CD4-positive, alpha-beta memory T cell (primary cell): ENCODE measurements around the gene EHD1. TPM values are rescaled to one million over a fixed set of nuclear protein-coding genes. Genes with fewer than 3 reads are reported as not detected.
A peak's percentile ranks its signal among the peaks of the same experiment; 100 is the strongest.

ENCODE experiments used
- CTCF ChIA-PET: fragments of 350-600 bp; sonication (Branson Sonifier 250); formaldehyde crosslinking; loops from one replicate; lab custom pipeline; 2021; ENCODE audit warnings: inconsistent platforms; ENCODE audit not compliant: partially characterized antibody; lab: Charles Lee
- POLR2A ChIA-PET: fragments of 350-600 bp; sonication (Branson Sonifier 250); formaldehyde crosslinking; loops from one replicate; lab custom pipeline; 2021; ENCODE audit not compliant: partially characterized antibody; lab: Charles Lee
- DNase-seq, 5 donors: peaks; one replicate each; pipeline versions ENCODE4 v3.0.0 to v3.0.0-alpha.2; 2020 to 2022; ENCODE audit warnings: mixed read lengths in 1 of 5
- H3K27ac ChIP-seq: one replicate; pipeline ENCODE4 v1.7.0; 2013; ENCODE audit warnings: low read depth, low read length
- H3K27me3 ChIP-seq: 2 replicates; pipeline ENCODE4 v1.7.0; 2013; ENCODE audit warnings: mild to moderate bottlenecking, low read length, moderate library complexity; ENCODE audit not compliant: insufficient read depth
- H3K36me3 ChIP-seq: 2 replicates; pipeline ENCODE4 v1.7.0; 2013; ENCODE audit warnings: mild to moderate bottlenecking, low read length, moderate library complexity; ENCODE audit not compliant: insufficient read depth
- H3K4me1 ChIP-seq: 2 replicates; pipeline ENCODE4 v1.7.0; 2013; ENCODE audit warnings: mild to moderate bottlenecking, low read length, moderate library complexity; ENCODE audit not compliant: insufficient read depth
- H3K4me3 ChIP-seq, 2 donors: one replicate each; pipeline ENCODE4 v1.7.0; 2013; ENCODE audit warnings: low read length in 2 of 2, mild to moderate bottlenecking in 1 of 2
- H3K9me3 ChIP-seq, 2 donors: one replicate each; pipeline ENCODE4 v1.7.0; 2013; ENCODE audit warnings: low read length in 2 of 2, control low read depth in 1 of 2; ENCODE audit not compliant: control insufficient read depth in 1 of 2
- H3K27ac Mint-ChIP-seq, 7 donors: one replicate each; pipeline ENCODE4 v1.8.0; 2020 to 2021; ENCODE audit warnings: mixed read lengths in 7 of 7, mild to moderate bottlenecking in 6 of 7, inconsistent platforms in 3 of 7, moderate library complexity in 3 of 7
- H3K27me3 Mint-ChIP-seq, 2 donors: one replicate each; pipeline ENCODE4 v1.8.0; 2020 to 2021; ENCODE audit warnings: mixed read lengths in 2 of 2
- H3K36me3 Mint-ChIP-seq, 2 donors: one replicate each; pipeline ENCODE4 v1.8.0; 2020 to 2021; ENCODE audit warnings: mixed read lengths in 2 of 2, inconsistent platforms in 1 of 2, mild to moderate bottlenecking in 1 of 2
- H3K4me1 Mint-ChIP-seq, 4 donors: one replicate each; pipeline ENCODE4 v1.8.0; 2020 to 2021; ENCODE audit warnings: mixed read lengths in 4 of 4, mild to moderate bottlenecking in 1 of 4
- H3K4me3 Mint-ChIP-seq, 8 donors: one replicate each; pipeline ENCODE4 v1.8.0; 2020 to 2021; ENCODE audit warnings: mixed read lengths in 8 of 8, mild to moderate bottlenecking in 7 of 8, moderate library complexity in 6 of 8, inconsistent platforms in 3 of 8
- H3K9me3 Mint-ChIP-seq, 8 donors: one replicate each; pipeline ENCODE4 v1.8.0; 2020 to 2021; ENCODE audit warnings: mixed read lengths in 8 of 8, mild to moderate bottlenecking in 5 of 8, inconsistent platforms in 3 of 8, moderate library complexity in 1 of 8
- intact Hi-C: fragments of 100-400 bp; cut with micrococcal nuclease; formaldehyde crosslinking; loops from one replicate; pipeline ENCODE4 v1.15.1; 2023
- polyA plus RNA-seq, 2 donors: library from polyadenylated mRNA; unstranded; fragments of 300-500 nt; fragmentation: Illumina TruSeq; gene quantifications; one replicate each; pipeline ENCODE4 v1.2.3, GENCODE V29; 2021
- total RNA-seq, 2 experiments: library from RNA; stranded (reverse); gene quantifications; one replicate each; pipeline ENCODE4 v1.2.3, GENCODE V29; 2021

EHD1 gene
- total and polyA plus RNA-seq, 4 experiments from 2014 or later: 125 to 279 (median 234) TPM

GRCh38 chr11:64888406-64888728, 9.9 kb upstream of the EHD1 start:
- H3K36me3 Mint-ChIP-seq: no peaks in the 10 kb centered on the region
- no peaks in the 10 kb centered on the region for H3K9me3 ChIP-seq
- no peaks in the 10 kb centered on the region for H3K27me3 Mint-ChIP-seq
- peaks cover 33% of the 10 kb centered on the region for H3K4me1 ChIP-seq
- peaks cover 0 to 3% (median 0%) of the 10 kb centered on the region in 8 donors for H3K9me3 Mint-ChIP-seq
- CTCF ChIA-PET: interaction anchor here (0.6 to 29.4 kb wide), 12 partner anchors 8 to 352 kb away, joined by 3 to 1245 read pairs (median 4); partner anchors contain the start of genes CDC42BPG, EHD1 and MEN1
- peak overlapping the region; percentile 45 for H3K27ac ChIP-seq
- peak overlapping the region in 6 of 7 donors; percentile 54 to 94 (median 88) for H3K27ac Mint-ChIP-seq
- peak overlapping the region in 7 of 8 donors; percentile 71 to 88 (median 84) for H3K4me3 Mint-ChIP-seq
- no peaks in the 10 kb centered on the region for H3K36me3 ChIP-seq
- H3K4me1 Mint-ChIP-seq: peaks cover 17 to 39% (median 24%) of the 10 kb centered on the region in 4 donors
- H3K4me3 ChIP-seq: peak overlapping the region in 1 of 2 donors; percentile 19
- DNase-seq: no peak
- no peaks in the 10 kb centered on the region for H3K27me3 ChIP-seq
- POLR2A ChIA-PET: interaction anchor here (0.6 to 31.5 kb wide), 8 partner anchors 12 to 195 kb away, joined by 3 to 2105 read pairs (median 4); partner anchors contain the start of genes CDC42BPG, CDCA5, EHD1 and RASGRP2
- intact Hi-C loops: loop anchor here (1.0 kb wide), 2 partner anchors 10 to 41 kb away; partner anchors contain the start of gene EHD1

- ChIA-PET POLR2A (interaction anchor here (0.6 to 31.5 kb wide), 8 partner anchors 11 to 196 kb away, joined by 3 to 2105 read pairs (median 4); partner anchors contain the start of genes CDC42BPG, CDCA5, EHD1 and RASGRP2), CTCF (interaction anchor here (0.6 to 29.4 kb wide), 12 partner anchors 9 to 353 kb away, joined by 3 to 1245 read pairs (median 4); partner anchors contain the start of genes CDC42BPG, EHD1 and MEN1)
- peaks cover 0 to 3% (median 0%) of the 10 kb centered on the region in 8 donors for H3K9me3 Mint-ChIP-seq
- peak overlapping the region; percentile 54 to 94 (median 89) for H3K27ac Mint-ChIP-seq
- H3K27me3 ChIP-seq: no peaks in the 10 kb centered on the region
- H3K36me3 ChIP-seq: no peaks in the 10 kb centered on the region
- H3K27me3 Mint-ChIP-seq: no peaks in the 10 kb centered on the region
- peaks cover 17 to 42% (median 24%) of the 10 kb centered on the region in 4 donors for H3K4me1 Mint-ChIP-seq
- H3K9me3 ChIP-seq: no peaks in the 10 kb centered on the region
- intact Hi-C loops: loop anchor here (1.0 kb wide), 2 partner anchors 10 to 41 kb away; partner anchors contain the start of gene EHD1
- peak overlapping the region; percentile 45 for H3K27ac ChIP-seq
- peak overlapping the region in 1 of 2 donors; percentile 19 for H3K4me3 ChIP-seq
- peak; percentile 74 to 86 (median 83) for DNase-seq
- peaks cover 33% of the 10 kb centered on the region for H3K4me1 ChIP-seq
- peak overlapping the region; percentile 68 to 88 (median 82) for H3K4me3 Mint-ChIP-seq
- H3K36me3 Mint-ChIP-seq: no peaks in the 10 kb centered on the region
These were observed 9.5 kb upstream of the EHD1 start for GRCh38 chr11:64887757-64888405.

GRCh38 chr11:64887234-64887756, 8.9 kb upstream of the EHD1 start:
- no peak for DNase-seq
- Histone ChIP-seq H3K4me3 (no peak overlapping the region), H3K9me3 (no peaks in the 10 kb centered on the region), H3K27me3 (no peaks in the 10 kb centered on the region), H3K36me3 (no peaks in the 10 kb centered on the region), H3K27ac (peak overlapping the region; percentile 45), H3K4me1 (peaks cover 33% of the 10 kb centered on the region)
- H3K27me3 Mint-ChIP-seq: no peaks in the 10 kb centered on the region
- H3K36me3 Mint-ChIP-seq: no peaks in the 10 kb centered on the region
- peak overlapping the region in 4 of 8 donors; percentile 33 to 61 (median 48) for H3K4me3 Mint-ChIP-seq
- ChIA-PET CTCF (interaction anchor here (1.8 to 29.4 kb wide), 3 partner anchors 10 to 77 kb away, joined by 5 to 1245 read pairs (median 39); partner anchors contain the start of genes CDC42BPG, EHD1 and MEN1), POLR2A (interaction anchor here (4.4 to 31.5 kb wide), 3 partner anchors 10 to 31 kb away, joined by 25 to 2105 read pairs (median 66); partner anchors contain the start of genes CDC42BPG and EHD1)
- peaks cover 0 to 3% (median 0%) of the 10 kb centered on the region in 8 donors for H3K9me3 Mint-ChIP-seq
- intact Hi-C loops: no loop called here
- H3K27ac Mint-ChIP-seq: peak overlapping the region; percentile 13 to 92 (median 58)
- H3K4me1 Mint-ChIP-seq: peaks cover 17 to 42% (median 24%) of the 10 kb centered on the region in 4 donors

- peak in 4 of 5 donors; percentile 47 to 84 (median 58) for DNase-seq
- CTCF ChIA-PET: interaction anchor here (1.3 to 29.4 kb wide), 4 partner anchors 8 to 97 kb away, joined by 3 to 1245 read pairs (median 7); partner anchors contain the start of gene CDC42BPG
- H3K4me3 ChIP-seq: no peak overlapping the region
- Mint-ChIP-seq H3K9me3 (peaks cover 0 to 3% (median 0%) of the 10 kb centered on the region in 8 donors), H3K27me3 (no peaks in the 10 kb centered on the region), H3K4me3 (peak overlapping the region in 4 of 8 donors; percentile 6 to 49 (median 47)), H3K36me3 (no peaks in the 10 kb centered on the region), H3K4me1 (peaks cover 24 to 52% (median 31%) of the 10 kb centered on the region in 4 donors), H3K27ac (peak overlapping the region; percentile 44 to 90 (median 86))
- H3K36me3 ChIP-seq: no peaks in the 10 kb centered on the region
- peak overlapping the region; percentile 21 for H3K27ac ChIP-seq
- no peaks in the 10 kb centered on the region for H3K9me3 ChIP-seq
- intact Hi-C loops: no loop called here
- H3K4me1 ChIP-seq: peaks cover 44% of the 10 kb centered on the region
- H3K27me3 ChIP-seq: no peaks in the 10 kb centered on the region
- POLR2A ChIA-PET: interaction anchor here (0.6 to 31.5 kb wide), 10 partner anchors 10 to 1371 kb away, joined by 3 to 2105 read pairs (median 3); partner anchors contain the start of genes CDC42BPG, FAU, MRPL49 and SF1
These were observed 7.2 kb upstream of the EHD1 start for GRCh38 chr11:64885367-64886286.

- Histone ChIP-seq H3K4me3 (no peak overlapping the region), H3K9me3 (no peaks in the 10 kb centered on the region), H3K36me3 (no peaks in the 10 kb centered on the region), H3K27ac (no peak overlapping the region), H3K27me3 (no peaks in the 10 kb centered on the region), H3K4me1 (peaks cover 60% of the 10 kb centered on the region)
- no peak for DNase-seq
- no peaks in the 10 kb centered on the region for H3K27me3 Mint-ChIP-seq
- ChIA-PET CTCF (interaction anchor here (1.2 to 29.4 kb wide), 3 partner anchors 10 to 28 kb away, joined by 4 to 1245 read pairs (median 7); partner anchors contain the start of gene CDC42BPG), POLR2A (interaction anchor here (1.5 to 31.5 kb wide), 3 partner anchors 11 to 212 kb away, joined by 3 to 2105 read pairs (median 4); partner anchors contain the start of genes CDC42BPG and VPS51)
- H3K4me1 Mint-ChIP-seq: peaks cover 38 to 68% (median 46%) of the 10 kb centered on the region in 4 donors
- no peaks in the 10 kb centered on the region for H3K36me3 Mint-ChIP-seq
- peak overlapping the region in 1 of 8 donors; percentile 29 for H3K4me3 Mint-ChIP-seq
- intact Hi-C loops: no loop called here
- peak overlapping the region in 3 of 7 donors; percentile 14 to 58 (median 44) for H3K27ac Mint-ChIP-seq
- peaks cover 0 to 2% (median 0%) of the 10 kb centered on the region in 8 donors for H3K9me3 Mint-ChIP-seq
These were observed 5.6 kb upstream of the EHD1 start for GRCh38 chr11:64884019-64884418.

GRCh38 chr11:64883575-64883974, 5.2 kb upstream of the EHD1 start:
- intact Hi-C loops: no loop called here
- Histone ChIP-seq H3K36me3 (no peaks in the 10 kb centered on the region), H3K27me3 (no peaks in the 10 kb centered on the region), H3K4me1 (peaks cover 59% of the 10 kb centered on the region), H3K4me3 (no peak overlapping the region), H3K27ac (no peak overlapping the region), H3K9me3 (no peaks in the 10 kb centered on the region)
- CTCF ChIA-PET: interaction anchor here (1.2 to 29.4 kb wide), 2 partner anchors 10 to 27 kb away, joined by 4 to 1245 read pairs; partner anchors contain the start of gene CDC42BPG
- Mint-ChIP-seq H3K27ac (peak overlapping the region in 3 of 7 donors; percentile 14 to 58 (median 23)), H3K36me3 (peaks cover 0 to 1% of the 10 kb centered on the region in 2 donors), H3K9me3 (peaks cover 0 to 2% (median 0%) of the 10 kb centered on the region in 8 donors), H3K27me3 (no peaks in the 10 kb centered on the region), H3K4me1 (peaks cover 40 to 73% (median 48%) of the 10 kb centered on the region in 4 donors), H3K4me3 (peak overlapping the region in 1 of 8 donors; percentile 29)
- no peak for DNase-seq
- POLR2A ChIA-PET: interaction anchor here (1.3 to 31.5 kb wide), 3 partner anchors 11 to 139 kb away, joined by 3 to 2105 read pairs (median 4); partner anchors contain the start of genes CDC42BPG and RASGRP2
